Measurements from ENCODE around the gene TMEM86B. TPM values are rescaled to one million over a fixed set of nuclear protein-coding genes. Genes with fewer than 3 reads are reported as not detected.

TMEM86B gene
- total and polyA plus RNA-seq, 8 donors, result 1.9 to 4.4 (median 2.7) TPM

DNA sequence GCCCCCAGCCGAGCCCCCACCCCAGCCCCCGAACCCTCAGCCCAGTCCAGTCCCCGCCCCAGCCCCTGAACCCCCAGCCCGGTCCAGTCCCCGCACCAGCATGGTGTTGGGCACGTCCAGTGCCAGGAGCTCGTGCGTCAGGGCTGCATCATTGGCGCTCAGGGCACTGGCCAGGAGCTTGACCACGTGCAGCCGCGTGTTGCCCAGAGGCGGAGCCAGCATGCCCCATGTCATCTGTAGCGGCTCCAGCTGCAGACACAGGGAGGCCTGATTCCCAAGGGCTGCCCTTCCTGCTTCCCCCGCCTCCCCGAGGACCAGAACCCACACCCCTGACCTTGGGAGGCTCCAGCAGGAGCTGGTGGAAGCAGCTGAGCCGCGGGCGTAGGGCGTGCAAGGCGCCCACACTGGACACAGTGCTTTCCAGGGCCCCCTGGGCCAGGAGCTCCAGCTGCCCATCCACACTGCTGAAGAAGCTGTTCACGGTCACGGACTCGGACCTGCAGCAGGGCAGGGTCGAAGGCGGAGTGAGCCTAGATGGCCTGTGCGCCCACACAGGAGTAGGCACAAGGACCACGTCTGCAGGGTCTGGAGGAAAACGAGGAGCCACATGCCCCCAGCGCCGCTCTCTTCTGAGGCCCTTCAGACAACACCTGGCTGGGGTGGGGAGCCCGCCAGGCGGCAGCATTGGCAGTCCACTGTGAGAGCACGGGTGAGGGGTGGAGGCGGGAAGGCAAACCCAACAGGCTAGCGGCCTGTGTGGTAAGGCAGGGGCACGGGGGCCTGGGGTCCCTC lies 12.8 kb upstream of the TMEM86B start:
- peaks cover 0 to 100% of the 10 kb centered on the region in 2 donors for H3K36me3 ChIP-seq
- no peaks in the 10 kb centered on the region for H3K27me3 ChIP-seq
- ATAC-seq, result no peak
- TF ChIP-seq, protein P1, sequence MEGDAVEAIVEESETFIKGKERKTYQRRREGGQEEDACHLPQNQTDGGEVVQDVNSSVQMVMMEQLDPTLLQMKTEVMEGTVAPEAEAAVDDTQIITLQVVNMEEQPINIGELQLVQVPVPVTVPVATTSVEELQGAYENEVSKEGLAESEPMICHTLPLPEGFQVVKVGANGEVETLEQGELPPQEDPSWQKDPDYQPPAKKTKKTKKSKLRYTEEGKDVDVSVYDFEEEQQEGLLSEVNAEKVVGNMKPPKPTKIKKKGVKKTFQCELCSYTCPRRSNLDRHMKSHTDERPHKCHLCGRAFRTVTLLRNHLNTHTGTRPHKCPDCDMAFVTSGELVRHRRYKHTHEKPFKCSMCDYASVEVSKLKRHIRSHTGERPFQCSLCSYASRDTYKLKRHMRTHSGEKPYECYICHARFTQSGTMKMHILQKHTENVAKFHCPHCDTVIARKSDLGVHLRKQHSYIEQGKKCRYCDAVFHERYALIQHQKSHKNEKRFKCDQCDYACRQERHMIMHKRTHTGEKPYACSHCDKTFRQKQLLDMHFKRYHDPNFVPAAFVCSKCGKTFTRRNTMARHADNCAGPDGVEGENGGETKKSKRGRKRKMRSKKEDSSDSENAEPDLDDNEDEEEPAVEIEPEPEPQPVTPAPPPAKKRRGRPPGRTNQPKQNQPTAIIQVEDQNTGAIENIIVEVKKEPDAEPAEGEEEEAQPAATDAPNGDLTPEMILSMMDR (IDR thresholded peaks at IDR 0.05), result no peak
- DNase-seq, result peak in 1 of 4 donors; percentile 72
- no peaks in the 10 kb centered on the region for H3K9me3 ChIP-seq
- H3K27ac ChIP-seq, result no peak overlapping the region
- intact Hi-C loops (cut with DNase I), result no loop called here
- H3K4me1 ChIP-seq, result no peaks in the 10 kb centered on the region
- no peak overlapping the region for H3K4me3 ChIP-seq

DNA sequence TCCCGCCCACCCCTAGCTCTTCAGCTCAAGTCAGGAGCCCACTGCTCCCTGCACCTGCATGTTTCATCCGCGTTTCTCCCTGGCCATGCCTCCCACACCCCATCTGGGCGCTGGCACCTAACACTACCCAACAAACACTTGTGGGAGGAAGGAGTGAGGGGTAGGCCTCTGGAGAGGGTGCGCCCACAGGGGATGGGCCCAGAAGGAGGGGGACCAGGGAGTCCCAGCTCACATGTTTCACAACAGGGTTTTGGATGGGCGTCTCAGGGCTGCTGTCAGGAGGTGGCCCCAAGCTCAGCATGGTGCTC lies 12.1 kb upstream of the TMEM86B start:
- H3K9me3 ChIP-seq, result no peaks in the 10 kb centered on the region
- no peak overlapping the region for H3K27ac ChIP-seq
- peak in 1 of 4 donors; percentile 46 for DNase-seq
- ATAC-seq, result no peak
- peaks cover 0 to 100% of the 10 kb centered on the region in 2 donors for H3K36me3 ChIP-seq
- intact Hi-C loops (cut with DNase I), result no loop called here
- H3K4me3 ChIP-seq, result no peak overlapping the region
- TF ChIP-seq, protein P1 (IDR thresholded peaks at IDR 0.05), result no peak
- H3K27me3 ChIP-seq, result no peaks in the 10 kb centered on the region
- no peaks in the 10 kb centered on the region for H3K4me1 ChIP-seq

DNA sequence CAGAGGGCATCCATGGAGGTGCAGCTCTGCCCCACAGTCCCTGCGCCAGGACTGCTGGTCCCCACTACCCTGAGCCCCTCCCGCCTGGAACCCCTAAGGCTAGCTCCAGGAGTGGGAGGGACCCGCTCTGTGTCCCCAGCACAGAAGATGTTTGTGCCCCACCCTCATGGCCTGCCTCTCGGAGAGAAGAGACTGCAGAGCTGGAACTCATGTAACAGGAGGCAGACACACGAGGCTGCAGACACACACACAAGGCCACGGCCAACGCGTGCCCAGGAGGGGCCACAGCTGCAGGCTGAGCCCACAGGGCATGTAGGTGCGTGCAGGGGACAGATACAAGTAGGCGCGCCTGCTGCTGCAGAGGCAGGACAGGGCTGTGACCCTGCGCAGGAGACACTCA lies 10.4 kb upstream of the TMEM86B start:
- TF ChIP-seq, protein P1 (IDR thresholded peaks at IDR 0.05), result no peak
- Histone ChIP-seq H3K9me3 (no peaks in the 10 kb centered on the region), H3K36me3 (peaks cover 0 to 100% of the 10 kb centered on the region in 2 donors), H3K27me3 (no peaks in the 10 kb centered on the region), H3K27ac (no peak overlapping the region), H3K4me3 (no peak overlapping the region), H3K4me1 (no peaks in the 10 kb centered on the region)
- no peak for ATAC-seq
- intact Hi-C loops (cut with DNase I), result no loop called here
- peak in 1 of 4 donors; percentile 54 for DNase-seq

DNA sequence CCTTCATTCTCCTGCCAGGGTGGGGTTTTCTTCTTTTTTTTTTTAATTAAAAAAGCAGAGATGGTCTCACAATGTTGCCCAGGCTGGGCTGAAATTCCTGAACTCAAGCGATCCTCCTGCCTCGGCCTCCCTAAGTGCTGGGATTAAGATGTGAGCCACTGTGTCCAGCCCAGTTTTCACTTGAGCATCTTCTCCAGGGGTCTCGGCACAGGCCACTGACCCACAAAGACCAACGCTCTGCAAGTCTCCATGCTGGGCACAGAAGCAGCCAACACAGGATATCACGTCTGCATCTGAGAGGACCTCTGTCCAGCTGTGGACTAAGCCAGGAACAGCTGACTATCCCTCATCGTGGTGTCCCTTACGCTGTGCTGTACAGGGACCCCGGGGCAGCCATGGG lies 9.5 kb upstream of the TMEM86B start:
- Histone ChIP-seq H3K9me3 (no peaks in the 10 kb centered on the region), H3K4me1 (no peaks in the 10 kb centered on the region), H3K27me3 (no peaks in the 10 kb centered on the region), H3K36me3 (peaks cover 0 to 100% of the 10 kb centered on the region in 2 donors), H3K27ac (no peak overlapping the region), H3K4me3 (no peak overlapping the region)
- no peak for ATAC-seq
- intact Hi-C loops (cut with DNase I), result no loop called here
- DNase-seq, result peak in 1 of 4 donors; percentile 23
- TF ChIP-seq, protein P1 (IDR thresholded peaks at IDR 0.05), result no peak

DNA sequence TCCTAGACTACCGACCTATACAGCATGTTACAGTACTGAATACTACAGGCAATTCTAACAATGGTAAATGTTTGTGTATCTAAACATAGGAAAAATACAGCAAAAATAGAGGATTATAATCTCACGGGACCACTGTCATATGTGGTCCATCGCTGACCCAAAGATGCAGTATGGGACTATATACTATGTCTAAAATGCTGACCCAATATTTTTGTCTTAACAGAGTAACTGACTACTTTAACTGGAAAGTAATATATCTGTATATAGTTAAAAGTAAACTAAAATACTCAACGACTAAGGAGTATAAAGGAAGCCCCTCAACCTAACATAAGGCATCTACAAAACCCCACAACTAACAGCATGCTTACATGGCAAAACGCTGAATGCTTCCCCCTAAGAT lies 4.4 kb upstream of the TMEM86B start:
- DNase-seq (no peak), ATAC-seq (no peak)
- TF ChIP-seq, protein P1 (IDR thresholded peaks at IDR 0.05), result no peak
- Histone ChIP-seq H3K9me3 (no peaks in the 10 kb centered on the region), H3K27me3 (no peaks in the 10 kb centered on the region), H3K36me3 (peaks cover 0 to 100% of the 10 kb centered on the region in 2 donors), H3K4me1 (no peaks in the 10 kb centered on the region), H3K27ac (no peak overlapping the region), H3K4me3 (no peak overlapping the region)
- intact Hi-C loops (cut with DNase I), result no loop called here

Measured in left lung (tissue), 10 donors.